ENCODE results near the gene WDR37. TPM values are rescaled to one million over a fixed set of nuclear protein-coding genes. Genes with fewer than 3 reads are reported as not detected.
"Not testable (repeated sequence)": the region's sequence is repeated elsewhere in the genome, so short reads cannot be mapped to it uniquely, and the experiment has no call there.

The WDR37 gene
- polyA plus RNA-seq, 4 donors: 12.6 to 19.4 (median 15.1) TPM

GRCh38 chr10:1149793-1150637, 93.8 kb downstream of the WDR37 start:
- DNase-seq (ENCODE audit: low read depth in 4 of 4, low spot score in 3 of 4): no peak

GRCh38 chr10:1150638-1150955, 94.4 kb downstream of the WDR37 start:
- DNase-seq (ENCODE audit: low read depth in 4 of 4, low spot score in 3 of 4): no peak

GRCh38 chr10:1151076-1152033, 95.2 kb downstream of the WDR37 start:
- DNase-seq (ENCODE audit: low read depth in 4 of 4, low spot score in 3 of 4): no peak

GRCh38 chr10:1152386-1153250, 96.4 kb downstream of the WDR37 start:
- no peak for DNase-seq (ENCODE audit: low read depth in 4 of 4, low spot score in 3 of 4)

GRCh38 chr10:1153251-1153763, 97.1 kb downstream of the WDR37 start:
- no peak for DNase-seq (ENCODE audit: low read depth in 4 of 4, low spot score in 3 of 4)

- no peak for DNase-seq (ENCODE audit: low read depth in 4 of 4, low spot score in 3 of 4)
Observed at GRCh38 chr10:1153805-1154351, 97.7 kb downstream of the WDR37 start.

- peak in 2 of 4 donors; percentile 10 to 18 for DNase-seq (ENCODE audit: low read depth in 4 of 4, low spot score in 3 of 4)
Observed at GRCh38 chr10:1154531-1155295, 98.5 kb downstream of the WDR37 start.

GRCh38 chr10:1155791-1156615, 99.8 kb downstream of the WDR37 start:
- no peak for DNase-seq (ENCODE audit: low read depth in 4 of 4, low spot score in 3 of 4)

- DNase-seq (ENCODE audit: low read depth in 4 of 4, low spot score in 3 of 4): no peak
Observed at GRCh38 chr10:1156616-1156886, 100.4 kb downstream of the WDR37 start.

GRCh38 chr10:1156921-1157614, 100.9 kb downstream of the WDR37 start:
- DNase-seq (ENCODE audit: low read depth in 4 of 4, low spot score in 3 of 4): no peak

GRCh38 chr10:1157615-1157933, 101.4 kb downstream of the WDR37 start:
- no peak for DNase-seq (ENCODE audit: low read depth in 4 of 4, low spot score in 3 of 4)

GRCh38 chr10:1158066-1158465, 101.9 kb downstream of the WDR37 start:
- DNase-seq (ENCODE audit: low read depth in 4 of 4, low spot score in 3 of 4): no peak

GRCh38 chr10:1158536-1158935, 102.4 kb downstream of the WDR37 start:
- not testable (repeated sequence) for DNase-seq (ENCODE audit: low read depth in 4 of 4, low spot score in 3 of 4)

GRCh38 chr10:1159131-1160061, 103.2 kb downstream of the WDR37 start:
- DNase-seq (ENCODE audit: low read depth in 4 of 4, low spot score in 3 of 4): no peak

- no peak for DNase-seq (ENCODE audit: low read depth in 4 of 4, low spot score in 3 of 4)
Observed at GRCh38 chr10:1160561-1161314, 104.6 kb downstream of the WDR37 start.

GRCh38 chr10:1161315-1161673, 105.1 kb downstream of the WDR37 start:
- not testable (repeated sequence) for DNase-seq (ENCODE audit: low read depth in 4 of 4, low spot score in 3 of 4)
